Posterior cingulate gyrus (tissue), 11 donors: Measurements from ENCODE around the gene CRYBB1.
A peak's percentile ranks its signal among the peaks of the same experiment; 100 is the strongest.

Source experiments
- DNase-seq, 10 donors: peaks; one replicate each; pipeline versions ENCODE4 v3.0.0 to v3.0.0-alpha.2; 2020 to 2021; ENCODE audit warnings: mixed read lengths in 3 of 10
- intact Hi-C: fragments of 100-400 bp; cut with DNase I; formaldehyde crosslinking; loops from one replicate; pipeline ENCODE4 v1.15.1; 2023

CRYBB1 gene

DNA sequence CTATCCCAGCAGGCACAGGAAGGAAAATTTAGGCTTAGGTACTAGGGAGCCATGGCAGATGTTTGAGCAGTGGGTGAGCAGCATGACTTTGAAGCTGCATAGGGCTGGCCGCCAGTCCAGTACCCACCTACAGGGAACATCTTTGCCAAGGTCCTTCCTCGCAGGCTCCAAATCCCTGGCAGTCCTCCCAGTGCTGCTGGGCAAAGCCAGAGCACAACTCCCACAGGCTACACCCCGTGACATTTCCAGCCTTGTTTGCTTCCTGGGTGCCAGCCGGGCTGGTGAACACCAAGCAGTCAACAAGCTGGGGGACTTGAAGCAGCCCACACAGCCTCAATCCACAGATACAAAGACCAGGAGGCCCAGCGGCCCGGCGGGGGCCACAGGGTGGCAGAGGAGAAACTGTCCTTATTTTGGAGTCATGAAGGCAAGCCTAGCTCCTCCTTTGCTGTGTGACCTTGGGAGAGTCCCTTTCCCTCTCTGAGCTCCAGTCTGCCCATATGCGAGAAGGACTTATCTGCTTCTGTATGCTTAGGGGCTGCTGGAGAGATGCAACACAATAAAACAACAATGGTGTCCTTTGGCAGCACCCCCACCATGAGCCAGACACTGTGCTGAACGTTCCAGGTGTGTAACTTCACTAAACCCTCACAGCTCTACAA lies 55.9 kb downstream of the CRYBB1 start:
- peak in 8 of 10 donors; percentile 27 to 93 (median 68) for DNase-seq
- intact Hi-C loops = no loop called here

DNA sequence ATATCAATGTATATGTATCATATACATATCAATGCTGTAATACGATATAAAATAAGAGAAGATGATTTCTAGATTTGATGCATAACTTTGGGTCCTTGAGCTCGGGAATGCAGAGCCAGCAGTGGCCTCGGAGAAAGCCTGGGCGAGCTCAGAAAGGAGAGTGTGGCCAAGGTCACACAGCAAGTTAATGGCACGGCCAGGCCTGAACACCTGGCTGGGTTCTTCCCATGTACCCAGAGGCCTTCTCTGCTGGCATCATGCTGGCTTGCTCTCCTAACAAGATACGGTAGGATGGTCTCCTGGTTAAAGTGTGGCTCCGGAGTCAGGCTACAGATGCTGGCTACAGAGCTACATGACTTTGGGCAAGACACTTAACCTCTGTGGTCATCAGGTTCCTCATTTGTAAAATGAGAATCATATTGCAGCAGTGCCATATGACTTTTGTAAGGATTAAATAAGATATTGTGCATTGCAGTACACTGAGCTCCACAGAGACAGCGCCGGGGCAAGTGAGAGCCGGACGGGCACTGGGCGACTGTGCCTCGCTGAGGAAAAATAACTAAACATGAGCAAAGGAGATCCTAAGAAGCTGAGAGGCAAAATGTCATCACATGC lies 57.8 kb downstream of the CRYBB1 start:
- peak in 2 of 10 donors; percentile 40 to 79 for DNase-seq
- intact Hi-C loops = no loop called here

DNA sequence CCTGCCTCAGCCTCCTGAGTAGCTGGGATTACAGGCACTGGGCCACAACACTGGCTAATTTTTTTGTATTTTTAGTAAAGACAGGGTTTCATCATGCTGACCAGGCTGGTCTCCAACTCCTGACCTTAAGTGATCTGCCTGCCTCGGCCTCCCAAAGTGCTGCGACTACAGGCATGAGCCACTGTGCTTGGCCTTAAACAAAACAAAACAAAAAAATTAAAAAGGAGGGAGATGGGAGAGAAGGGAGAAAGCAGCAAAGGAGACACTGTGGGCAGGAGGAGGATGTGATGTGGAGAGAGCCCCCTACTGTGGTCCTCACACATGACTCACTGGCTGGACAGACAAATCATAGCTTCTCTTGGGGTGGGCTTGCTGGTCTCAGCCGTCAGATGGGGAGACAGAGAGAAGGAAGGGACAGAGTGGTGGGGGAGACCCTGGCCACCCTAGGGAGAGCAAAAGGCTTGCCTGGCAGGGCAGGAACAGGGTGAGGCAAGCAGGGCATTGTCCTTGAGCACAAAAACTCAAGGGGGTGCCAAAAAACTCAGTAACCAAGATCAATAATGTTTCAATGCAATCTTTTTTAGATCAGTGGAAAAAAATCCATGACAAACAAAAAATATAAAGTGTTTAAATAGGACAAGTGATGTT lies 59.5 kb downstream of the CRYBB1 start:
- intact Hi-C loops = no loop called here
- peak in 1 of 10 donors; percentile 44 for DNase-seq

DNA sequence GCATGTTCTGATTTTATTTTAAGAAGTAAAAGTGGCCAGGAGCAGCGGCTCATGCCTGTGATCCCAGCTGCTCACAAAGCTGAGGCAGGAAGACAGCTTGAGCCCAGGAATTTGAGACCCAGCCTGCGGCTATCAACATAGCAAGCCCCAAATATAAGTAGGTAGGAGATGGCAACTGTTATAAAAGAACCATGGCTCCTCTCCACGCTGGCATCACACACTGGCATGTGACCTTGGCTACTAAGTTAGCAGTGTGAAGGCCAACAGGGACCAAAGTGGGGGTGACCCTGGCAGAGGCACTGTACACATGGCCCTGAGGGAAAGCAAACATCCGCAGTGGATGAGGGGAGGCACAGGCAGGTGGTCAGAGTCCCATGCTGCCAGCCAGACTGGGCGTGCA lies 60.9 kb downstream of the CRYBB1 start:
- peak in 4 of 10 donors; percentile 23 to 90 (median 66) for DNase-seq
- intact Hi-C loops = no loop called here

DNA sequence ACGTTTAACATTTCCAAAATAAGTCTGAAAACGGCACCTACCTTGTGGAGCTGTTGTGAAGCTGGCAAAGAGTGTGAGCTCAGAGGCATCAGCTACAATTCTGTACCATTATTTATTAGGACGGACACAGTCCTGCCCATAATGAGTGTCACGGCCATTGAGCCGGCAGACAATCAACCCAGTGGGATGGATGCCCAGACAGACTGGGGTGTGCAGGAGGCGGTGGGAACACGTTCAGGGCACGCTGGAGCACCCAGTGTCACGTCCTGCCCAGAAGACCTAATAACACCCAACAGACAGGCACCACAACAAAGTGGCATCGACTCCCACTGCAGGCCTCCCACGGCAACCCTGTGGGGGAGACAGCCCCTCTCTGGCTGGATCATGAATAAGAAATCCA lies 62.3 kb downstream of the CRYBB1 start:
- DNase-seq = peak in 2 of 10 donors; percentile 60 to 76
- intact Hi-C loops = no loop called here

DNA sequence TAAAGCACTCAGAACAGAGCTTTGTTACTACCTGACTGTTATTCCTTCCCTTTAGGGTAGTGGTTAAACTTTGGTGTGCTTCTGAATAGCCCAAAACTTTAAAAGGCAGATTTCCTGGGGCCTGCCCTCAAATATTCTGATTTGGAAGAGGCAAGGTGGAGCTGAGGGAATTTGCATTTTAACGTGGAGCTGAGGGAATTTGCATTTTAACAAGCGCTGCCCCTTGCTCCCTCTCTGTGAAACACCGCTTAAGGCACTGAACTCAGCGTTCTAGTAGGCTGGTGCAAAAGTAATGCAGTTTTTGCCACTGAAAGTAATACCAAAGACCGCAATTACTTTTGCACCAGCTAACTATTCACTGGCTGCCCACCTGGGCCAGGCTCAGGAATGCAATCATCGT lies 62.9 kb downstream of the CRYBB1 start:
- DNase-seq = peak in 1 of 10 donors; percentile 9
- intact Hi-C loops = no loop called here

DNA sequence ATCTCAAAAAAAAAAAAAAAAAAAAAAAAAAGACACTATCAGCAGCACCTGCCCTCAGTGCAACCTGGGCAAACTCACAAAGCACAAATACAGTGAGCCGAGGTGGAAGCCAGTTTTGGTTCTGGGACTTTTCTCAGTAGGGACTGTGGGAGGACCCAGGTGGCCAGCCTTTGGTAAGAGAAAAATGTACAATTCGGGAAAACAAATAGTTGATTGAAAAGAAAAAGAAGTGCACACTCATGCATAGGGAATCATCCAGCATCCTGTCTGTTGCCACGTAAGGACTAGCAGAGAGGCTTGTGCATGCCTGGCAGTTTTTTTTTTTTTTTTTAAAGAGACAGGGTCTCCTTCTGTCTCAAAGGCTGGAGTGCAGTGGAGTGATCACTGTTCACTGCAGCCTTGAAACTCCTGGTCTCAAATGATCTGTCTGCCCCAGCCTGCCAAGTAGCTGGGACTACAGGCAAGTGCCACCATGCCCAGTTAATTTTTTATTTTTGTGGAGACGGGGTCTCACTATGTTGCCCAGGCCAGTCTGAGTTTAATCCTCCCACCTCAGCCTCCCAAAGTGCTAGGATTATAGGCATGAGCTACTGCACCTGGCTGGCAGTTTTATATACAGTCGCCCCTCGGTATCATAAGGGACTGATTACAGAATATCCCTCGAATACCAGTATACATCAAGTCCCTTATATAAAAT lies 64.6 kb downstream of the CRYBB1 start:
- intact Hi-C loops = no loop called here
- peak in 1 of 10 donors; percentile 29 for DNase-seq

DNA sequence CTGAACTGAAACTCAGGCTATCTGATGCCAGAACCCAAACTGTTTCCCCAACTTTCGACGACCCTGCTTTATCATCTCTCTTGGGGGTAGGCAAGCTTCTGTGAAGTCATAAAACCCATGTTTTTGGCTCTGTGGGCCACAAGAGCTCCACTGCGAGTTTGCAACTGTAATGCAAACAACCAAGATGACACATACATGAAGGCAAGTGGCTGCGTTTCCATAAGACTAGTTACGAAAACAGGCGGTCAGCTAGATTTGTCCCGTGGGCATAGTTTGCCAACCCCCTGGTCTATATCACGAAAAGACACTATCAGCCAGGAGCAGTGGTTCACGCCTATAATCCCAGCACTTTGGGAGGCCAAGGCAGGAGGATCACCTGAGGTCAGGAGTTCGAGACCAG lies 65.4 kb downstream of the CRYBB1 start:
- DNase-seq = peak in 1 of 10 donors; percentile 1
- intact Hi-C loops = no loop called here

DNA sequence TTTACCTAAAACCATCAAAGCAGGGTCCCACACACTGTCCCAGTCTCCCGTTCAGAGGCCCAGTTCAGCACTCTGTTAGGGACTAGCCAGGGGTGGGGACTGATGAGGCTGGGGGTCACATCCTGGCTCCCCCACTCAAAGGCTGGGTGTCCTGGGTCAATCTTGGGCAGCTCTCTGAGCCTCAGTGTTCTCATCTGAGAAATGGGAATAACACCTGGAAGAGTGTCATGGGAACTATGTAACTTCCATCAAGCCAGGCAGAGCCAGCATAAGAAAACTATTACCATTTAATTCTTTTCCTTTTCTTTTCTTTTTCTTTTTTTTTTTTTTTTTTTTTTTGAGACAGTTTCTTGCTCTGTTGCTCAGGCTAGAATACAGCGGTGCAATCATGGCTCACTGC lies 66.3 kb downstream of the CRYBB1 start:
- DNase-seq = peak in 2 of 10 donors; percentile 24 to 26
- intact Hi-C loops = no loop called here

DNA sequence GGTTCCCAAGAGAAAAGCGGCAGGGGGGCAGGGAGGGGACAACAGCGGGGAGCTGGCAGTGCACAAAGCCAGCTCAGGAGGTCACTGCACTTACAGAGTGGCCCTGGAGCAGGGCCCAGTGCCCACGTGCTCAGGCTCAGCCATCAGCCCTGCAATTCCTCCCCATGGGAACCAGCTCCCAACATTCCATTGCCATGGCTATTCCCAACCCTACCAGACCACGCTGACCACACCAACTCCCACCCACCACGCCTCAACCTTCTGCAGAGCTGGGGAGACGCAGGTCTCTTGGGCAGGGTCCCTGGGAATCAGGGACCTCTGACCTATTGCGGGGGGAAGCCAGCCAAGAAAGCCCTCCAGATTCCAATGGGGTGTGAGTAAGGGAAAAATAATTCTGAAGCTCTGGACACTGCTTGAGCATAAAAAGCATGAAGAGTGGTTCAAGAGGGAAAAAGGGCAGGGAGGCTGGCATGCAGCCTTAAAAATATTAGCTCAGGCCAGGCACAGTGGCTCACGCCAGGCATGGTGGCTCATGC lies 67.3 kb downstream of the CRYBB1 start:
- DNase-seq = peak in 5 of 10 donors; percentile 31 to 80 (median 36)
- intact Hi-C loops = no loop called here

DNA sequence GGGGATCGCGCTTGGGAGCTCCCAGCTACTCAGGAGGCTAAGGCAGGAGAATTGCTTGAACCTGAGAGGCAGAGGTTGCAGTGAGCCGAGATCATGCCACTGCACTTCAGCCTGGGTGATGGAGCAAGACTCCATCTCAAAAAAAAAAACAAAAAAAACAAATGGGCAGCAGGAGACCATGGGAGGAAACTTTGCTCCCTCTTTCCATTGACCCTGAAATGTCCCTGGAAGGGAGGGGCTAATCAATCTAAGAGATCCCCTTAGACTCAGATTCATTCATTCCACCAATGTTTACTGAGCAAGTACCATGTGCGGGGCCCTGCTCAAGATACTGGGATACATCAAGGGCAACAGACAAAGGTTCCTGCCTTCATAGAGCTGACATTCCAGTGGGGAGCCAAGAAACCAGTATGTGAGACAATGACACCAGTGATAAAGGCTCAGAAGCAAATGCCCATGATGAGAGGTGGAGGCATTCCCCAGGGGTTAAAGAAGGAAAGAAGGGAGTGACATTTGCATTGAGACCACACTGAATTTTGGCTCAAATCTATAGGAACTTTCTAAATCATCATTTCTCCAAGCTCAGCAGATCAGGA lies 67.8 kb downstream of the CRYBB1 start:
- DNase-seq = no peak
- intact Hi-C loops = no loop called here
